Measurements from ENCODE around the gene DBI.
"Not testable (repeated sequence)": the region's sequence is repeated elsewhere in the genome, so short reads cannot be mapped to it uniquely, and the experiment has no call there.

DBI gene

DNA sequence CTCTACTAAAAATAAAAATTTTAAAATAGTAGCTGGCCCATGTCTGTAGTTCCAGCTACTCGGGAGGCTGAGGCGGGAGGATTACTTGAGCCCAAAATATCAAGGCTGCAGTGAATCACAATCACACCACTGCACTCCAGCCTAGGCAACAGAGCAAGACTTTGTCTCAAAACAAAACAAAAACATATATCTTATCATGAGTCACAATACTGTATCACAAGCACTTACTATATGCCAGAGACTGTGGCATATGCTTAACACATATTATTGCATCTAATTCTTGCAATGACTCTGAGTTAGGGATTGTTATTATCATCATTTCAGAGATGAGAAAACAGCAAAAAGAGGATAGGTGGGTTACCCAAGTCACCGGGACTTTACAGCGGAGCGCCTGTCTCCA, 35.3 kb downstream of the DBI start:
- Histone ChIP-seq H3K27me3 (no peaks in the 10 kb centered on the region), H3K36me3 (no peaks in the 10 kb centered on the region), H3K4me3 (ENCODE audit: low read depth, low read length) (no peak overlapping the region), H3K9me3 (no peaks in the 10 kb centered on the region), H3K4me1 (no peaks in the 10 kb centered on the region)
- no peak for DNase-seq
- TF ChIP-seq, protein P1, sequence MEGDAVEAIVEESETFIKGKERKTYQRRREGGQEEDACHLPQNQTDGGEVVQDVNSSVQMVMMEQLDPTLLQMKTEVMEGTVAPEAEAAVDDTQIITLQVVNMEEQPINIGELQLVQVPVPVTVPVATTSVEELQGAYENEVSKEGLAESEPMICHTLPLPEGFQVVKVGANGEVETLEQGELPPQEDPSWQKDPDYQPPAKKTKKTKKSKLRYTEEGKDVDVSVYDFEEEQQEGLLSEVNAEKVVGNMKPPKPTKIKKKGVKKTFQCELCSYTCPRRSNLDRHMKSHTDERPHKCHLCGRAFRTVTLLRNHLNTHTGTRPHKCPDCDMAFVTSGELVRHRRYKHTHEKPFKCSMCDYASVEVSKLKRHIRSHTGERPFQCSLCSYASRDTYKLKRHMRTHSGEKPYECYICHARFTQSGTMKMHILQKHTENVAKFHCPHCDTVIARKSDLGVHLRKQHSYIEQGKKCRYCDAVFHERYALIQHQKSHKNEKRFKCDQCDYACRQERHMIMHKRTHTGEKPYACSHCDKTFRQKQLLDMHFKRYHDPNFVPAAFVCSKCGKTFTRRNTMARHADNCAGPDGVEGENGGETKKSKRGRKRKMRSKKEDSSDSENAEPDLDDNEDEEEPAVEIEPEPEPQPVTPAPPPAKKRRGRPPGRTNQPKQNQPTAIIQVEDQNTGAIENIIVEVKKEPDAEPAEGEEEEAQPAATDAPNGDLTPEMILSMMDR (IDR thresholded peaks at IDR 0.05; ENCODE audit: low read depth, low read length), result no peak

DNA sequence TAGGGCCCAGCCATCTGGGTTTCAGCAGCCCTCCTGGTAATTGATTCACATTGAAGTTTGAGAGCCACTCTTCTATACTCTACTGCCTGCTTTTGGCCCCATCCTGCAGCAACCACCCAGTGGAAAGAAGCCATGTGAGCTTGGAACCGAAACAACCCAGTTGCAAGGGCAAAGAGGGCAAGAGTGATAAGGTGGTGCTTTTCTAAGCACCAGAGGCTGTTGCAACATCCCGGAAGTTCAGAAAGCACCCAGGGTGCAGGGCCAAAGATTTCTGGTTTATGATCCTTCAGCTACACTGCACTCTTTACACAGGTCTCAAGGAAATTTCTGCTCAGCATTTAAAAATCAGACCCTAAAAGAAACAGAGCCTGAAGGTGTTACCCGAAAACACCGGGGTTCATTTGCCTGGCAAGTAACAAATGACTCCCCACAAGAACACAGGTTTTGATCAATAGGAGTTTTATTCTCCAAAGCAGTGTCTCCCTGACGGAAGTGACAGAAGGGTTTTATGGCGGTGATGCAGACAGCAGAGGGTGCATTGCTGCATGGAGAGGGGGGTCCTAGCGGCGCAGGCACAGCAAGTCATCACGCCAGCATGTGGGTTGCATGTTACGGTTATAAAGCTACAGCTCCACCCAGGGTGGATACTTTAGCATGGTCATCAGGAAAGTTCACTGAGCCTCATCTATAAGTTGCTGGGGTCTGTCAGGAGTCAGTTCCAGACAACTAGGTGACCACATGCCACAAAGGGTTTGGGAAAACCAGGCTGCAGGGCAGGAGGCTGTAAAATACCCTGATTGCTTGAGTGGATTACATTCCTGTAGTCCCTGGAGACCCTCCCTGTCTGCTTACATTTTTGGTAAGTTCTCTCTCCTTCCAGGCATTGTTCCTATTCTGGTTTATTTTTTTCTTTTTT, 36.1 kb downstream of the DBI start:
- H3K9me3 ChIP-seq, result no peaks in the 10 kb centered on the region
- TF ChIP-seq, protein P1 (IDR thresholded peaks at IDR 0.05; ENCODE audit: low read depth, low read length), result no peak
- no peaks in the 10 kb centered on the region for H3K4me1 ChIP-seq
- DNase-seq, result no peak
- no peaks in the 10 kb centered on the region for H3K36me3 ChIP-seq
- H3K4me3 ChIP-seq (ENCODE audit: low read depth, low read length), result no peak overlapping the region
- no peaks in the 10 kb centered on the region for H3K27me3 ChIP-seq

DNA sequence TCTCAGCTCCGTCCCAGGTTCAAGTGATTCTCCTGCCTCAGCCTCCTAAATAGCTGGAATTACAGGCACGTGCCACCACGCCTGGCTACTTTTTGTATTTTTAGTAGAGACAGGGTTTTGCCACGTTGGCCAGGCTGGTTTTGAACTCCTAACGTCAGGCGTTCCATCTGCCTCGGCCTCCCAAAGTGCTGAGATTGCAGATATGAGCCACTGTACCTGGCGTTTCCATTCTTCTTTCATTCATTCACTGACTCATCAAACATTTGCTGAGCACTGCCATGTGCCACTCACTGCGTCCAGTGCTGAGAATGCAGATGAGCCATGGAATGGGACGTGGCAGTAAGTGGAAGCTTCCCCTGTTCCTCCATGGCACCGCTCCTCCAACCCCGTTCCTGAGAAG, 36.8 kb downstream of the DBI start:
- not testable (repeated sequence) for DNase-seq; H3K4me3 ChIP-seq (ENCODE audit: low read depth, low read length); H3K27me3 ChIP-seq; H3K4me1 ChIP-seq; H3K36me3 ChIP-seq; H3K9me3 ChIP-seq

DNA sequence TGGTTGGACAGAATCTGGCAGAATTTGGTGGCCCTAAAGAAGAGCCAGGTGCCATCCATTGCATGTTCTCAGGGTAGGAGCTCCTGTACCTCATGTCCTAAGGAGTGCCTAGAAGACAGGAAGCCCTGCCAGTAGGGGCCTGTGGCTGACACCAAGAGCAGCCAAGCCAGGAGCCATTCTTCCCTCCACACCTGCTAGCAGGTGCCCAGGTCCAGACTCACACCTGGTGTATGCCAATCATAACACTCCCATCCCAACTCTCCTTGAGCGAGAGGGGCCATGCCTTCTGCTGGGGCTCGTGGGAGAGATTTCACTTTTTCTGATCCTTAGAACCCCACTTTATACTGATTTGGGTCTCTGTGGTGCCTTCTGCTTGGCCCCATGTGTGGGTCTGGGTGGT, 38.4 kb downstream of the DBI start:
- TF ChIP-seq, protein P1 (IDR thresholded peaks at IDR 0.05; ENCODE audit: low read depth, low read length), result no peak

DNA sequence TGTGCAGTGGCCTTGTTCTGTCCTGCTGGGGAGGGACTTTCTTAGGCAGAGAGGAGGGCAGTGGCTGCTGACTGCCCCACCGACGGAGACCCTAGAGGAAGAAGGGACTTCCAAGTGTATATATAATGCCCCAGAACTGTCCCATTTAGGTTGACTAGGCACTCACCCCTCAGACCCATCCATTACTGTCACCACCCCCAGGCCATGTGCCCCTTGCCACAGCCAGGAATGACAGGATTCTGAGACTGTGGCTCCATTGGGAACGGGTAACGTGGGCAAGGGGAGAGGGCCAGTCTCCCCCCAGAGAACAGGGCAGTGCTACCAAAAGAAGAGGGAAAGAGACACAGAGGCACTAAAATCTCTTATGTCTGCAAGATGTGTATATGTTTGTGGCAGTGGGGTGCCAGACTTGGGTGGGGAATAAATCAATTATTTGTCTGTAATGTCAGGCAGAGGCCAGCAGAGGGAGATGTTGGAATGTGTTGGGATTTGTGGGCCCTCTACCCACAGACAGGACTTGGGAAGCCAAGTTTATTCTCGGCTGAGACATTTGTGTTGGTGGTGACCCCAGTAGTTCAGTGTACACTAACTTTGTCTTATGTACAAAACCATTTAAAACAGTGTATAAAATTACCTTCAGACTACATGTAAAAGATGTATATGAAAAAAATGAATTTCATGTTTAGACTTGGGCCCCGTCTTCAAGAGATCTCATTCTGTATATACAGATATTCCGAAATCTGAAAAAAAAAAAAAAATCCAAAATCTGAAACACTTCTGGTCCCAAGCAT, 40.8 kb downstream of the DBI start:
- H3K4me1 ChIP-seq, result no peaks in the 10 kb centered on the region
- peak; percentile 28 for DNase-seq
- no peaks in the 10 kb centered on the region for H3K36me3 ChIP-seq
- TF ChIP-seq, protein P1 (IDR thresholded peaks at IDR 0.05; ENCODE audit: low read depth, low read length), result peak; percentile 71
- H3K27me3 ChIP-seq, result no peaks in the 10 kb centered on the region
- H3K4me3 ChIP-seq (ENCODE audit: low read depth, low read length), result no peak overlapping the region
- H3K9me3 ChIP-seq, result no peaks in the 10 kb centered on the region

More for the DNA sequence above, 38.4 kb downstream of the DBI start:
- Histone ChIP-seq H3K9me3 (no peaks in the 10 kb centered on the region), H3K27me3 (no peaks in the 10 kb centered on the region), H3K4me3 (ENCODE audit: low read depth, low read length) (no peak overlapping the region), H3K36me3 (no peaks in the 10 kb centered on the region), H3K4me1 (no peaks in the 10 kb centered on the region)
- DNase-seq, result no peak

DNA sequence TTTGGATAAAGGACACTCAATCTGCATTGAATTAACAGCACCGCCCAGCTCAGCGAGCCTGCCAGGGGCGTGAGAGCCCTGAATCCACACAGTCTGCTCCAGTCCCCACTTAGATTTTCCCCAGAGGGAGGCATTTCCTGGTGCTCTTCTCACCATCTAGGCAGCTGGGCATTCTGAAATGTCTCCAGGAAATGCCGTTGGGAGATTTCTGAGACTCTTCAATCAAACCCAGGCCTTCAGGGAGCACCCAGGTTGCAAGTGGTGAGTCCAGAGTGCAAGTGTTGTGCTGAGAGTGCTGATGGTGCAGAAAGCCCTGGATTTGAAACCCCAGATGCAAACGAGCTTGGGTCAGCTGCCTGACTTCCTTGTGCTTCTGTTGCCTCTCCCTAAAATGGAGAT, 41.4 kb downstream of the DBI start:
- H3K27me3 ChIP-seq, result no peaks in the 10 kb centered on the region

More for the DNA sequence above, 41.4 kb downstream of the DBI start:
- H3K4me1 ChIP-seq, result no peaks in the 10 kb centered on the region
- no peaks in the 10 kb centered on the region for H3K9me3 ChIP-seq
- H3K4me3 ChIP-seq (ENCODE audit: low read depth, low read length), result no peak overlapping the region
- DNase-seq, result no peak
- H3K36me3 ChIP-seq, result no peaks in the 10 kb centered on the region
- TF ChIP-seq, protein P1 (IDR thresholded peaks at IDR 0.05; ENCODE audit: low read depth, low read length), result no peak
